IPS DF 19.7 (cell line): Measurements from ENCODE around the gene CIAPIN1.

Experiments used
- DNase-seq: peaks from one replicate; pipeline ENCODE4 v3.0.0-alpha.2; 2013; ENCODE audit warnings: low read depth, low spot score

The CIAPIN1 gene

GRCh38 chr16:57447186-57447962 lies at the start of gene CIAPIN1, which contains the start of gene COQ9:
CIAPIN1 (minus strand) TSS chr16:57447385; CDS start chr16:57440928, 6,457 bp downstream.
COQ9 (plus strand) TSS chr16:57447479; CDS start chr16:57447506, 27 bp downstream.
- peak; percentile 70 for DNase-seq

DNA sequence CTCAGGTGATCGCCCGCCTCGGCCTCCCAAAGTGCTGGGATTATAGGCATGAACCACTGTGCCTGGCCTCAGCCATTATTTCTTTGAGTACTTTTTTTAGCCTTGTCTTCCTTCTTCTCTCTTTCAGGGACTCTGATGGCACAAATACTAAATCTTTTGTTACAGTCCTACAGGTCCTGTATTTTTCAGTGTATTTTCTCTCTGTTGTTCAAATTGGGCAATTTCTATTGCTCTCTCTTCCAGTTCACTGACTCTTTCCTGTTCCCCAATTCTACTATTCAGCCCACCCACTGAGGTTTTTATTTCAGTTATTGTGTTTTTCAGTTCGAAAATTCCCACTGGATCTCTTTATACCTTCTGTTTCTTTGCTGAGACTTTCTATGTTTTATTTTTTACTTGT lies 46.6 kb upstream of the CIAPIN1 start:
- DNase-seq: no peak

- no peak for DNase-seq
These were observed 42.0 kb upstream of the CIAPIN1 start for GRCh38 chr16:57489229-57489628.

DNA sequence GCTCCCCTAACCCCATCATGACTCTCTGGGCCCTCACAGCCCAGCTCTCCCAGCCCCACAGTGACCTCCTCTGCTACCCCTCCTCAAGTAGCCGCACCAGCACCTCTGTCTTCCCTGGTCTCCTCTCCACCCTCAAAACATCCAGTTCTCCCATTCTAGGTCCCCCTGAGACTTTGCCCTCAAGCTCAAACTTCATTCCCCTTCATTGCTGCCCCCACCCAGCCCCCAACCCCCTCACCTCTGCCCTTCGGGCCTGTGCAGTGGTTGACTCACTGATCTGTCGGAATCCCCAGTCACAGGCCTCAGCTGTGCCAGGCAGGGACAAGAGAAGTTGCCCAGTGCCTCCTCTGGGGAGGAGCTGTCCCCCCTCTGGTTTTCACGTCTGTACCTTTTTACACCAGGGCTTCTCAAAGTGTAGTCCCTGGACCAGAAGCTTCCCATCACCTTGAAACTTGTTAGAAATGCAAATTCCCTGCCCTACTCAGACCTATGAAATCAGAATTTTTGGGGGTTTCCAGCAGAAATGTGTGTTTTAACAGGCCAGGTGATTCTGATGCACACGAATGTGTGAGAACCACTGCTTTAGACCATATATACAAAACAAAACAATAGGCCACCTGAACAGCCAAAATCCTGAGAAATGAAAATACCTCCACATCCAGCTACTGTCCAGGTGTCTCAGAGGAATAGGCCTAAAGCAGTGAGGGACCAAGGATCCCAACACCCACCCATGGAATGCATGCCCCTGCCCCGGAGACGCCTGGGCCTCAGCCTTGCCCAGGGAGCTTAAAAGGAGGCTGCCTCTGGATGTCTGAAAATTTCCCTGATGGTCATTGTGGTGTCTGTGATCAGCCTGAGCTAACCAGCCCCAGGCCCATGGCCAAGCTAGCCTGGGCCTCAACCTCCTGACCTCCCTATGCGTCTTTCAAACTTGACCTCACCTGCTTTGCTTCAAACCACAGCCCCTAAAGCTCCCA lies 40.0 kb upstream of the CIAPIN1 start:
- no peak for DNase-seq

- DNase-seq: no peak
These were observed 39.0 kb upstream of the CIAPIN1 start, which contains the start of gene DOK4 for GRCh38 chr16:57485916-57486857. DOK4 (minus strand) TSS chr16:57486493; CDS start chr16:57479507, 6,986 bp downstream.

DNA sequence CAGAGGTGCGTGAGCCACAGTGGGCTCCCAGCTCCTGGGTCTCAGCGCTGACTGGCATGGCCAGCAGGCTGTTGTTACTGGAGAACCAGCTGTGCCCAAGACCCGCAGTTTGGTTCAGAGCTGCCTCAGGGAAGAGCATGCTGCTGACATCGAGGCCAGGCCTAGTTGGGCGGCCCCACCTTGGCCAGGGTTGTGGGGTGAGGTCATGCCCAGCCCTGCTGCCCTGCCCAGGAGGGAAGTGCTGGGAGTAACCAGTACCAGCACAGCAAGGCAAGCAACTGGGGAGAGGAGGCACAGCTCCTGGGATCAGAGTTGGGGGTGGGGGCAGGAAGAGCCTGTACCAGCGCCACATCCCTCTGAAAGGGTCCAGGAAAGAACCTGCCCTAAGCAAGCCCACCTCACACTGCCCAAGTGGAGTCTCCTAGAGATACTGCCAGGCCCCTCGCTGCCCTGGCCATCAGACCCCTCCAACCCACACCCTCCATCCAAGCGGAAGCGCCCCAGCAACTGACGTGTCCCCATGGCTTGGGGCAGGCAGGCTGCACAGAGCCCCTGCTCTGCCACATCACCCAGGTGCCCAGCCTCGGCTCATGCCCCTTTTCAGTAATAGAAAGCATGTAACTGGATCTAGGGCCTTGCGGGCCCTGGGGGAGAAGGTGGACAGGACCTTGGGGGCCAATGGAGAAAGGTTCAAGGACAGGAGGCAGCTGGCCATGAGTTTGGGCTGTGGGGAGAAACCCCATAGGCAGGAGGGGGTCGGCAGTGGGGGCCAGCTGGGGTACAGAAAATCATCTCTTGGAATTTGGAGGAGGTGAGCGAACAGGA lies 38.1 kb upstream of the CIAPIN1 start:
- no peak for DNase-seq

GRCh38 chr16:57484515-57485005 lies 37.4 kb upstream of the CIAPIN1 start:
- no peak for DNase-seq

DNA sequence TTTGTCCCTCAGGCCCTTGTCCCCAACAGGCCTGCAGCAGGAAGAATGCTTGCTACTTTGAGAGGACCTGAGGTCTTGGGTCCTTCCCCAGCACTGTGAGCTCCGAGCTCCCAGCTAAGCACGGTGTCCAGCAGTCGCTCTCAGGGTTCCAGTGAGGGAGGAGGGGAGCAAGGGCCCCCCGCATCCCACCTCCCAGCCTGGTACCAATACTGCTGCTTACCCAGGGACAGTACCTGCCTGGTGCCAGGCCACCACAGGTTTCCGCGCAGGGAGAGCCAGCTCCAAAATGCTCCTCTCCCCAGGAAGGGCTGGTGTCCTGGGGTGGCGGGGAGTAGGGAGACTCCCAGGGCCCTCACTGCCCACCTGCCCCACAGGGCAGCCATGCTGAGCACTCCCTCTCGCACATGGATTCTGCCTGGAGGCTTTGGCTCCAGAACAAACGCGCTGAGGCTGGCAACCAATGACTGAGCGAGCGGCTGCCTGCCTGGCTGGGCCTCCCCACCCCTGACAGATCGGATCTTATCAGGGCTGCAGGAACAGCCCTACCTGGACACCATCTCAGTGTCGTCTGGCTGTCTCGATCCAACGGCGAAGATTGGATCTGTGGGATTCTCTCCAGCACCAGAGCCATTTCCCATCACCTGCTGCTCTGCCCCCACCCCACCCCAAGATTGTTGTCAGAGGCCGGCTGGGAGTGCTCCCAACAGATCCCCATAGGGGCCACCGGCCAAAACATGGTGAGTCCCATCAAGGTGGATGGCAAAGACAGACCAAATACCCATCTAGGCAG lies 36.7 kb upstream of the CIAPIN1 start:
- no peak for DNase-seq

- no peak for DNase-seq
These were observed 35.8 kb upstream of the CIAPIN1 start for GRCh38 chr16:57482845-57483545.

DNA sequence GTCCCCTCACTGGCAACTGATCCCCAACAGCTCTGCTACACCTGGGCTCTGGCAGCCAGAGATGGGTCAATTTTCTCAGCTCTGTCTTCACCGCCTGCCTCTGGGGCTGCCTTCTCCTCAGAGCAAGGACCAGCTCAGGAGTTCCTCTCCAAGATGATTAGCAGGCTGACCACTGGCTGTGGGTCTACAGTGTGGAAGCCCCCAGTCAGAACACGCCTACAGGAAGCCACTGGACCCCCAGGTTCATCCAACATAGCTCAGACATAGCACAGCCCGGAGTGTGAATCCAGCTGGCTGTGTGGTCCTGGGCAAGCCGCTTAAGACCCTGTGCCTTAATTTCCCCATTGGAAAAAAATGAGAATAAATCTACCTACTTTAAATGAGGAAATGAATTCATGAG lies 34.2 kb upstream of the CIAPIN1 start:
- DNase-seq: no peak

GRCh38 chr16:57480754-57481230 lies 33.6 kb upstream of the CIAPIN1 start:
- DNase-seq: no peak

- no peak for DNase-seq
These were observed 33.0 kb upstream of the CIAPIN1 start for GRCh38 chr16:57479976-57480753.

- DNase-seq: peak; percentile 78
These were observed 32.2 kb upstream of the CIAPIN1 start for GRCh38 chr16:57479205-57479975.

DNA sequence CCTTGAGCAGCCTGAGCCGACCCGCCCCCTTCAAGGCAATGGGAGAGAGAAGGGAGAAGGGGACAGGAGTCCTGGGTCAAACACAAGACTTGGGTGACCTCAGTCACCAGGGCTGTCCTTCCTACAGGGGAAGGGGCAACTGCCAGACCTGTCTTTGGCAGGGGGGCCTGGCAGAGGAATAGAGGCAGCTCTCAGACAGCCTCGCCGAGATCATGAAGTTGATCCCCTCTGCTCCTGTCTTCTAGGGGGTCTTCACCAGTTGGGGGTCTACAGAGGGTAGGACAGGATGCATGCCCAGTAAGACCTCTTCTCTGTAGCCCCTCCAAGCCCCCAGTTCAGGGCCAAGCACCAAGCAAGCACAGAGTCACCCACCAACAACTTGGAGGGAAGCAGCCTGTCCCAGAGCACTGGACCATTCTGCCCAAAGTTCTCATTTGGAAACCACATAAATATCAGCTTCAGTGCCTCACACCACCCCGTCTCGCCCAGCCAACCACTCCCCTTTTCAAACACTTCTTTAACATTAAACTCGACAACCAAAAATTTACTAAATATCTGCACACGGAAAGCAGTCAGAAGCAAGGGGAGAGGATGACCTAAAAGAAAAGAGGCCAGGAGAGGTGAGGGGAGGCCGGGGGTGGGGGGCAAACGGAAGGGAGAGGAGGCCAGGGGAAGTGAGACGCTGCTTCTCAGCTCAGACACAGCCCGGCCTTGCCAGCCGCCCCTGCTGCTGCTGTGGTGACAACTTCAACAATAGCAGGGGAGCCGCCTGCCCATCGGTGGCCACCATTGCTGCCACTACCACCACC lies 31.4 kb upstream of the CIAPIN1 start:
- no peak for DNase-seq

GRCh38 chr16:57477531-57478202 lies 30.5 kb upstream of the CIAPIN1 start:
- no peak for DNase-seq
